SK-N-MC (cell line): ENCODE measurements around the gene SHKBP1.

Source experiments
- DNase-seq: peaks from one replicate; pipeline ENCODE4 v3.0.0-alpha.2; 2011; ENCODE audit warnings: low read depth, low spot score
- H3K27ac ChIP-seq: fragments of 200-600 bp; sonication (generic); 2 replicates; pipeline ENCODE4 v1.5.1; 2016; ENCODE audit warnings: mixed run types
- H3K36me3 ChIP-seq: fragments of 200-600 bp; sonication (generic); 2 replicates; pipeline ENCODE4 v1.6.1; 2017; ENCODE audit warnings: antibody characterized with exemption, low read length, mixed read lengths; ENCODE audit not compliant: insufficient read depth
- H3K4me3 ChIP-seq: fragments of 200-600 bp; sonication (generic); 2 replicates; pipeline ENCODE4 v1.5.1; 2016
- H3K9ac ChIP-seq: fragments of 200-600 bp; sonication (generic); 2 replicates; pipeline ENCODE4 v1.8.0; 2017; ENCODE audit warnings: mixed run types, mixed read lengths; ENCODE audit not compliant: insufficient read length
- H3K9me3 ChIP-seq: fragments of 200-600 bp; sonication (generic); 2 replicates; pipeline ENCODE4 v1.6.1; 2017; ENCODE audit warnings: low read depth, mild to moderate bottlenecking, antibody characterized with exemption, low read length, moderate library complexity, mixed read lengths
- EZH2 ChIP-seq: fragments of 200-600 bp; sonication (generic); IDR thresholded peaks from one replicate; pipeline ENCODE4 v1.6.1; 2017; ENCODE audit warnings: antibody characterized with exemption
- FOXP2 ChIP-seq: optimal IDR thresholded peaks from 2 replicates; pipeline ENCODE3; 2011; ENCODE audit warnings: mild to moderate bottlenecking, moderate library complexity; ENCODE audit not compliant: insufficient read depth; ENCODE audit errors: extremely low read length, control extremely low read depth
- POLR2AphosphoS5 ChIP-seq: IDR thresholded peaks from 2 replicates; pipeline ENCODE4 v1.6.1; 2012; ENCODE audit warnings: mild to moderate bottlenecking, low read depth, low read length, borderline replicate concordance

The SHKBP1 gene

GRCh38 chr19:40608240-40608621 lies 31.6 kb downstream of the SHKBP1 start:
- no peak overlapping the region for H3K9ac ChIP-seq
- DNase-seq = no peak
- no peak overlapping the region for H3K27ac ChIP-seq
- H3K9me3 ChIP-seq = no peaks in the 10 kb centered on the region
- no peak overlapping the region for H3K4me3 ChIP-seq
- H3K36me3 ChIP-seq = no peaks in the 10 kb centered on the region
- TF ChIP-seq EZH2 (no peak), POLR2AphosphoS5 (no peak), FOXP2 (no peak)

- no peak for TF ChIP-seq EZH2
- no peak for TF ChIP-seq FOXP2
- no peak for TF ChIP-seq POLR2AphosphoS5
- Histone ChIP-seq H3K27ac (no peak overlapping the region), H3K36me3 (no peaks in the 10 kb centered on the region), H3K9me3 (no peaks in the 10 kb centered on the region), H3K9ac (no peak overlapping the region), H3K4me3 (peak overlapping the region; percentile 78)
- DNase-seq = no peak
Measured at GRCh38 chr19:40608957-40609356, 32.3 kb downstream of the SHKBP1 start.

DNA sequence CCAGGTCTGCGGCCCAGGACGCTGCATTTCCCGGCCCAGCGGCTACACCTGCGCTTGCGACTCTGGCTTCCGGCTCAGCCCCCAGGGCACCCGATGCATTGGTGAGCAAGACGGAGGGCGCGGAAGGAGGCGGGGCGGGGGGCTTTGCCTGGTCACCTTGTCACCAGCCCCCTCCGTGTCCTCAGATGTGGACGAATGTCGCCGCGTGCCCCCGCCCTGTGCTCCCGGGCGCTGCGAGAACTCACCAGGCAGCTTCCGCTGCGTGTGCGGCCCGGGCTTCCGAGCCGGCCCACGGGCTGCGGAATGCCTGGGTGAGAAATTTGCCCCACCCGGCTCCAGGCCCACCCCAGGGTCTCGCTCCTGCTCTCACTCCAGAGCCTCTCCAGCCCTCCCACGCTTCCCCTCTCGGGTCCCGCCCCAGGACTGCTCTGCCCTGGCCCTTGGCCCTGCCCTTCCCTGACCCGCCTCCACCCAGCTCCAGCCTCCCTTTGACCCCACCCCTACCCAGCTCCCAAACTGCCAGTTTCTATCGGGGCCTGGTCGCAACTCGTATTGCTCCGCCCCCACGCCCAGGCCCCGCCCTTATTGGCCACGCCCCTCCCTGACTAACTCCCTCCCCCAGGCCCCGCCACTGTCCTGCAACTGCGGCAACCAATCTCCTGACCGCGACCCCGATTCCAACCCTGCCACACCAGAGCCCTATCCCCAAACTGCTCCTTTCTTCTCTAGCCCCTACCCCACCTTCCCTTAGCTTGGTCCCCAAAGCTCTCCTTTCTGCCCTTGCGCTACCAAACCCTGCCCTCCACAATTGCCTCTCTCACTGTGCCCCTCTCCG lies 33.1 kb downstream of the SHKBP1 start:
- H3K4me3 ChIP-seq = peak overlapping the region; percentile 78
- no peak overlapping the region for H3K9ac ChIP-seq
- TF ChIP-seq POLR2AphosphoS5 = no peak
- no peak for TF ChIP-seq EZH2
- no peak for TF ChIP-seq FOXP2
- no peaks in the 10 kb centered on the region for H3K36me3 ChIP-seq
- H3K27ac ChIP-seq = no peak overlapping the region
- no peak for DNase-seq
- H3K9me3 ChIP-seq = no peaks in the 10 kb centered on the region

GRCh38 chr19:40610396-40611064 lies 33.9 kb downstream of the SHKBP1 start:
- H3K27ac ChIP-seq = no peak overlapping the region
- H3K36me3 ChIP-seq = 0 out of 2 replicates have a peak, but pooled peaks cover 3% of the 10 kb centered on the region
- no peak overlapping the region for H3K9ac ChIP-seq
- TF ChIP-seq EZH2 = no peak
- TF ChIP-seq POLR2AphosphoS5 = peak; percentile 3; the same call in 1 of the 2 replicates
- TF ChIP-seq FOXP2 = no peak
- peak overlapping the region; percentile 78 for H3K4me3 ChIP-seq
- DNase-seq = no peak
- H3K9me3 ChIP-seq = no peaks in the 10 kb centered on the region

- Histone ChIP-seq H3K27ac (no peak overlapping the region), H3K9ac (no peak overlapping the region)
- no peak for DNase-seq
Measured at GRCh38 chr19:40611096-40611495, 34.4 kb downstream of the SHKBP1 start.

GRCh38 chr19:40611900-40612698 lies 35.4 kb downstream of the SHKBP1 start:
- Histone ChIP-seq H3K4me3 (no peak overlapping the region), H3K27ac (no peak overlapping the region), H3K36me3 (peaks cover 11% of the 10 kb centered on the region; the same call in 1 of the 2 replicates), H3K9ac (no peak overlapping the region), H3K9me3 (no peaks in the 10 kb centered on the region)
- TF ChIP-seq FOXP2 (no peak), EZH2 (no peak), POLR2AphosphoS5 (no peak)
- DNase-seq = no peak

More at GRCh38 chr19:40611096-40611495, 34.4 kb downstream of the SHKBP1 start:
- H3K36me3 ChIP-seq = peaks cover 6% of the 10 kb centered on the region; the same call in 1 of the 2 replicates
- TF ChIP-seq POLR2AphosphoS5 (no peak), EZH2 (no peak), FOXP2 (no peak)
- H3K9me3 ChIP-seq = no peaks in the 10 kb centered on the region
- H3K4me3 ChIP-seq = no peak overlapping the region

DNA sequence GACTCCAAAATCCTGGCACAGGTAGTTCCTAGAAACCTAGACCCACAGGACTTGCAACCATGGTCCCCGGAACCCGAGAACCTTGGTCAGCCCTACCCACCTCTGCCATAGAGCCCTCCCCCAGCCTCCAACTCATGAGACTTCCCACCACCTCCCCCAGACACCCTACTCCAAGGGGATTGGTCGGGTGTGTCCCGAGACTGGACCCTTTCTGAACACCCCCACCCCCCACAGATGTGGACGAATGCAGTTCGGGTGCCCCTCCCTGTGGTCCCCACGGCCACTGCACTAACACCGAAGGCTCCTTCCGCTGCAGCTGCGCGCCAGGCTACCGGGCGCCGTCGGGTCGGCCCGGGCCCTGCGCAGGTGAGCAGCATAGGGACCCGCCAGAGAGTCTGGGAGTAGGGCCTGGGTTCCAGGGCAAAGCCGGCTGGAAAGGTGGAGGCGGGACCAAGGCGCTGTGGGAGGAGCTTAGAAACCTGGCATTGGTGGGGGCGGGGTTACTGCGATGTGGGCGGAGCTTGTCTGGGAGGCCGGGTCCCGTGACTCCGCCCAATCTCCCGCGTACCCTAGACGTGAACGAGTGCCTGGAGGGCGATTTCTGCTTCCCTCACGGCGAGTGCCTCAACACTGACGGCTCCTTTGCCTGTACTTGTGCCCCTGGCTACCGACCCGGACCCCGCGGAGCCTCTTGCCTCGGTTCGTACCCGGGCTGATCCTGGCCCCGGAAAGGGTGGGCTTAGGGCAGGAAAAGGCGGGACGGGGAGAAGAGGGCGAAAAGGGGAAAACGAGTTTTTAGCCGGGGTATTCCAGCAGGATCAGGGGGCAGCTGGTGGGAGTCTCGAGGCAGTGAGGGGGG lies 36.4 kb downstream of the SHKBP1 start:
- Histone ChIP-seq H3K9ac (peak overlapping the region; percentile 86), H3K4me3 (peak overlapping the region; percentile 97), H3K36me3 (peaks cover 11% of the 10 kb centered on the region; the same call in 1 of the 2 replicates), H3K27ac (peak overlapping the region; percentile 95), H3K9me3 (no peaks in the 10 kb centered on the region)
- peak; percentile 64; the same call in 1 of the 2 replicates for TF ChIP-seq POLR2AphosphoS5
- TF ChIP-seq FOXP2 = no peak
- DNase-seq = no peak
